Lower lobe of right lung (tissue), 2 donors: ENCODE data around the gene HIF1A. TPM values are rescaled to one million over a fixed set of nuclear protein-coding genes. Genes with fewer than 3 reads are reported as not detected.

Experiments used
- ATAC-seq, 2 donors: fragments of 200-7000 bp; cut with Tn5 transposase; one replicate each; pipeline ENCODE4 v1.9.1; 2020 to 2022; ENCODE audit warnings: mild to moderate bottlenecking in 2 of 2, moderate library complexity in 2 of 2
- DNase-seq: peaks from one replicate; pipeline ENCODE4 v3.0.0-alpha.2; 2020
- H3K27ac ChIP-seq: fragments of 200-600 bp; one replicate; pipeline ENCODE4 v1.8.0; 2022
- H3K27me3 ChIP-seq: fragments of 200-600 bp; one replicate; pipeline ENCODE4 v1.8.0; 2022; ENCODE audit warnings: low read depth
- H3K36me3 ChIP-seq: fragments of 200-600 bp; one replicate; pipeline ENCODE4 v1.8.0; 2022; ENCODE audit warnings: mild to moderate bottlenecking
- H3K4me1 ChIP-seq: fragments of 200-600 bp; one replicate; pipeline ENCODE4 v1.8.0; 2022
- H3K4me3 ChIP-seq: fragments of 200-600 bp; one replicate; pipeline ENCODE4 v1.8.0; 2022; ENCODE audit warnings: mild to moderate bottlenecking
- H3K9me3 ChIP-seq: fragments of 200-600 bp; one replicate; pipeline ENCODE4 v1.8.0; 2022
- intact Hi-C: fragments of 100-400 bp; cut with DNase I; formaldehyde crosslinking; loops from one replicate; pipeline ENCODE4 v1.11.0; 2022
- total RNA-seq: library from RNA; stranded (reverse); fragmentation: NEBNext Ultra II Directional; extraction: Animal tissue kit (Norgen Biotek cat#: 25700); gene quantifications from one replicate; pipeline ENCODE4 v1.2.1, GENCODE V29; 2021
- TF ChIP-seq, protein P1 (sequence below): fragments of 200-600 bp; IDR thresholded peaks from one replicate; pipeline ENCODE4 v1.8.0; 2022; ENCODE audit warnings: antibody characterized with exemption, mild to moderate bottlenecking
- donor health status: DM: no; HTN: yes; CAD: no; lungs with severe emphysema.

Gene HIF1A
- total RNA-seq, 1 donor from 2014 or later = 68.6 TPM

DNA sequence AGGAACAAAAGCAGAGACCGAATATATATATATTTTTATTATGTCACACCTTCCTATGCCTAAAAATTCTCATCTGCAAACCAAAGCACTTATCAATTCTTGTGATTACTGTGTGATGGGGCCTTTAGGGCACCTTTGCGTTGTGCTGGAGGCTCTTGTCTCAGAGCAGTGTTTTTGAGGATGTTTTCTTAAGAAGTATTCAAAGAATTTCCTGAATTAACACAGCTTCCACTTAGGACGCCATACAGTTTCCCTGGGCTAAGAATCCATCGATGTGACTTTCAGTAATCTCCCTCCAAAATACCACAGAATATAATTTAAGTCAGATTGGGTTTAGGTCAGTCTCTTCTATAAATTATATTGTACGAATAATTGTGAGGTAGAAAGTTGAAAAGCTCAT is 22.0 kb upstream of the HIF1A start:
- H3K27me3 ChIP-seq = no peaks in the 10 kb centered on the region
- DNase-seq = no peak
- no peak overlapping the region for H3K4me3 ChIP-seq
- intact Hi-C loops = no loop called here
- no peaks in the 10 kb centered on the region for H3K9me3 ChIP-seq
- no peak for ATAC-seq
- H3K36me3 ChIP-seq = no peaks in the 10 kb centered on the region
- TF ChIP-seq, protein P1, sequence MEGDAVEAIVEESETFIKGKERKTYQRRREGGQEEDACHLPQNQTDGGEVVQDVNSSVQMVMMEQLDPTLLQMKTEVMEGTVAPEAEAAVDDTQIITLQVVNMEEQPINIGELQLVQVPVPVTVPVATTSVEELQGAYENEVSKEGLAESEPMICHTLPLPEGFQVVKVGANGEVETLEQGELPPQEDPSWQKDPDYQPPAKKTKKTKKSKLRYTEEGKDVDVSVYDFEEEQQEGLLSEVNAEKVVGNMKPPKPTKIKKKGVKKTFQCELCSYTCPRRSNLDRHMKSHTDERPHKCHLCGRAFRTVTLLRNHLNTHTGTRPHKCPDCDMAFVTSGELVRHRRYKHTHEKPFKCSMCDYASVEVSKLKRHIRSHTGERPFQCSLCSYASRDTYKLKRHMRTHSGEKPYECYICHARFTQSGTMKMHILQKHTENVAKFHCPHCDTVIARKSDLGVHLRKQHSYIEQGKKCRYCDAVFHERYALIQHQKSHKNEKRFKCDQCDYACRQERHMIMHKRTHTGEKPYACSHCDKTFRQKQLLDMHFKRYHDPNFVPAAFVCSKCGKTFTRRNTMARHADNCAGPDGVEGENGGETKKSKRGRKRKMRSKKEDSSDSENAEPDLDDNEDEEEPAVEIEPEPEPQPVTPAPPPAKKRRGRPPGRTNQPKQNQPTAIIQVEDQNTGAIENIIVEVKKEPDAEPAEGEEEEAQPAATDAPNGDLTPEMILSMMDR = no peak
- peaks cover 15% of the 10 kb centered on the region for H3K4me1 ChIP-seq
- no peak overlapping the region for H3K27ac ChIP-seq

DNA sequence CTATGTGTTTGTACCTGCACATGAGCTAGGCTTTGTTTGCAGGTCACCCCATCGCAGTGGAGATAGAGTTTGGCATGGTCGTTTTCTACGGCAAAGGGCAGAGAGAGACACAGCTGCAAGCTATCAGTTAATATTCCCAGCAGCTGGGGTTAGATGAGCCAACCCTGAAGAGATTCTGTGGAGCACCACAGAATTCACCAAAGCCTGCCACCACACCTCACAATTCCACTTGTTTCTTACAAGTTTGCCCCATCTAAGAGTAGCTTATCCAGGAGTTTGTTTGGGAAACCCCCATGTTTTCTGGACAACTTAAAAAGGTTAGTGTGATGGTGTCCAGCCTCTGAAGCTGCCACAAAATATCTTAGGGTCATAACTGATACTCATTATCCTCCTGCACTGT is 20.0 kb upstream of the HIF1A start:
- TF ChIP-seq, protein P1 = no peak
- peaks cover 14% of the 10 kb centered on the region for H3K4me1 ChIP-seq
- H3K4me3 ChIP-seq = no peak overlapping the region
- H3K9me3 ChIP-seq = no peaks in the 10 kb centered on the region
- intact Hi-C loops = no loop called here
- ATAC-seq = no peak
- no peaks in the 10 kb centered on the region for H3K27me3 ChIP-seq
- DNase-seq = no peak
- H3K36me3 ChIP-seq = no peaks in the 10 kb centered on the region
- H3K27ac ChIP-seq = no peak overlapping the region

DNA sequence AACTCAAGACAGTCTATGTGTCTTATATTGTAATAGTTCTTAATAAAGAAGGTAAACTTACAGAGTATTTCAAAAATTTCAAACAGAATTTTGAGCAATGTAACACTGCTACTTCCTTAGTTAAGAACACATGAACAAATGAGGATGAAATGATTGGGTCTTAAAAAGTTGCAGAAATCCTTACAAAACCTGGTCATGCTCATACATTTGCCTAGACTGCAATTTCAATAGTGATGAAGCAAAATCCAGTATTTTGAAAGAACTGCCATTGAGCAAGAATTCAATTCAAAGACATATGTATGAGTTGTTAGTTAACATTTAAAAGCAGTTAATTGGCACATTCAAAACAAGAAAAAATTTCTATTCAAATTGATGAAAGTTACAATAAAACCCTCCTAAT is 17.8 kb upstream of the HIF1A start:
- no peak overlapping the region for H3K4me3 ChIP-seq
- intact Hi-C loops = no loop called here
- no peak overlapping the region for H3K27ac ChIP-seq
- H3K9me3 ChIP-seq = no peaks in the 10 kb centered on the region
- DNase-seq = no peak
- H3K4me1 ChIP-seq = no peaks in the 10 kb centered on the region
- no peak for ATAC-seq
- no peaks in the 10 kb centered on the region for H3K27me3 ChIP-seq
- TF ChIP-seq, protein P1 = no peak
- H3K36me3 ChIP-seq = no peaks in the 10 kb centered on the region

DNA sequence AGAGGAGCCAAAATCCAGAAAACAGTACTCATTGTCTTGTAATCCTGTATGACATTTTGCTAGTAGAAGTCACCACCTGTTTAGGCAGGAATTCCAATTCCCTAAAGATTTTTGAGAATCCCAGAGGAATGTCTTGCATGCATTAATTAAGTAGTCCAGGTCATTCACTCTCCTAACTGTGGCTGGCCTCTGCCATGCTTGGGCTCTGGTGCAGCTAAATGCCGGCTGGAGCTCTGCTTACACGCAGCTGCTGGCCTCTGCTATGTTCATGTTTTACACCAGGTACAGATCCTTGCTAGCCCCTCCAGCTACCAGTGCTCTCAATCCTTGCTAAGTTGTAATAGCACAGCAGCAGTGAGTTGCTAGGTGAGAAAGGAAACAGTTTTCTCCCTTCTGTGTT is 16.3 kb upstream of the HIF1A start:
- ATAC-seq (no peak), DNase-seq (no peak)
- Histone ChIP-seq H3K27me3 (no peaks in the 10 kb centered on the region), H3K4me3 (no peak overlapping the region), H3K36me3 (no peaks in the 10 kb centered on the region), H3K4me1 (no peaks in the 10 kb centered on the region), H3K27ac (no peak overlapping the region), H3K9me3 (no peaks in the 10 kb centered on the region)
- TF ChIP-seq, protein P1 = no peak
- intact Hi-C loops = no loop called here

DNA sequence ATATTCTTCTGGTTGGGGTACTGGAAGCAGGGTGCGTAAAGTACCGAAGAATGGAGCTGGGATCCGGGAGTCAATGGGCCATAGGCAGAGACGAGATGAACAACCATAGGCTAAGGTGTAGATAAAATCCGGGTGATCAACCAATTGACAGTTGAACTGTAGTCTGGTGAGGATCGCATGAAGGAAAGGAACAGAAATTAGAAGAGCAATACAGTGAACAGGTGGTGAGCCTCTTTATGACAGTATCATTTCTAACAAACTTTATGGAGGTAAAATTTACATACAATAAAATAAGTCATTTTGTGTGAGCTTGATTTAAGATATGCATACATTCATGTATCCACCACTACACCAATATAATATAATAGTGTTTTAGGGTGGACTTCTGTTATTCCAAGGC is 13.9 kb upstream of the HIF1A start:
- no peaks in the 10 kb centered on the region for H3K27me3 ChIP-seq
- H3K4me1 ChIP-seq = no peaks in the 10 kb centered on the region
- H3K27ac ChIP-seq = no peak overlapping the region
- TF ChIP-seq, protein P1 = no peak
- H3K9me3 ChIP-seq = no peaks in the 10 kb centered on the region
- ATAC-seq (no peak), DNase-seq (no peak)
- no peak overlapping the region for H3K4me3 ChIP-seq
- no peaks in the 10 kb centered on the region for H3K36me3 ChIP-seq
- intact Hi-C loops = no loop called here

DNA sequence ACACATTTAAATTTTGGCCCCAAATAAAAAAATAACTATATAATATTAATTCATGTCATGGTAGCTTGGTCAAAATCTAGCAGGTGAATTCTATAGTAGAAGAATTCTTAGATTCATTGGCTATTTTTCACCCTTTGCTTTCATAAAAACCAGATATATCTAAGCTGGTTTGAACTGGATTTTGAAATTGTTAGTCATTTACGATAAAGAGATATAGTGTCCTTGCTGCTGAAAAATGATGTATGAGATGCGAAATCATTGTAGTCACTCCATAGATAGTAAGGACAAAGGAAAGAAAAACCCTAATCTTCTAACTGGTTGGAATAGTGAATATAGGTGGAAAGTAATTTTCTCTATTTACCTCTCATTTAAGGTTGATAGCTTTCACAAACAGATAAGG is 12.2 kb upstream of the HIF1A start:
- Histone ChIP-seq H3K36me3 (no peaks in the 10 kb centered on the region), H3K4me1 (no peaks in the 10 kb centered on the region), H3K27ac (no peak overlapping the region), H3K4me3 (no peak overlapping the region), H3K27me3 (no peaks in the 10 kb centered on the region), H3K9me3 (no peaks in the 10 kb centered on the region)
- ATAC-seq (no peak), DNase-seq (no peak)
- TF ChIP-seq, protein P1 = no peak
- intact Hi-C loops = no loop called here
